SJCRH30 (cell line): ENCODE measurements around the gene ITPKC. TPM values are rescaled to one million over a fixed set of nuclear protein-coding genes. Genes with fewer than 3 reads are reported as not detected.
A peak's percentile ranks its signal among the peaks of the same experiment; 100 is the strongest.

Experiments
- DNase-seq, 2 experiments: peaks; one replicate each; pipeline ENCODE4 v3.0.0-alpha.2; 2015 to 2020
- H3K27ac ChIP-seq: fragments of 250-450 bp; sonication (Bioruptor Pico); 2 replicates; pipeline ENCODE4 v1.5.1; 2020; ENCODE audit warnings: mild to moderate bottlenecking, moderate library complexity
- H3K27me3 ChIP-seq: fragments of 250-450 bp; sonication (Bioruptor Pico); 2 replicates; pipeline ENCODE4 v1.5.1; 2020; ENCODE audit warnings: mild to moderate bottlenecking, moderate library complexity
- H3K36me3 ChIP-seq: fragments of 250-450 bp; sonication (Bioruptor Pico); 2 replicates; pipeline ENCODE4 v1.5.1; 2020; ENCODE audit warnings: mild to moderate bottlenecking, moderate library complexity
- H3K4me1 ChIP-seq: fragments of 250-450 bp; sonication (Bioruptor Pico); 2 replicates; pipeline ENCODE4 v1.5.1; 2020; ENCODE audit warnings: mild to moderate bottlenecking, moderate library complexity
- H3K4me3 ChIP-seq: fragments of 250-450 bp; sonication (Bioruptor Pico); 2 replicates; pipeline ENCODE4 v1.5.1; 2020; ENCODE audit warnings: mild to moderate bottlenecking, moderate library complexity
- H3K9me3 ChIP-seq: fragments of 250-450 bp; sonication (Bioruptor Pico); replicated peaks from 2 replicates; pipeline ENCODE4 v1.5.1; 2020; ENCODE audit warnings: mild to moderate bottlenecking, moderate library complexity
- total RNA-seq: library from RNA; depleted of rRNA; stranded (reverse); fragments of >200 nt; shearing (Covaris generic); gene quantifications from 2 replicates; pipeline ENCODE4 v1.2.3, GENCODE V29; 2014

Gene ITPKC
- total RNA-seq, 1 experiment from 2014 or later, result 7.2 TPM

GRCh38 chr19:40685563-40685962 is 31.3 kb upstream of the ITPKC start:
- H3K36me3 ChIP-seq, result peaks cover 44% of the 10 kb centered on the region
- H3K27ac ChIP-seq, result no peak overlapping the region
- no peak overlapping the region for H3K4me3 ChIP-seq
- no peak for DNase-seq
- no peaks in the 10 kb centered on the region for H3K9me3 ChIP-seq
- peaks cover 15% of the 10 kb centered on the region for H3K4me1 ChIP-seq
- no peaks in the 10 kb centered on the region for H3K27me3 ChIP-seq

- Histone ChIP-seq H3K27ac (no peak overlapping the region), H3K27me3 (no peaks in the 10 kb centered on the region), H3K4me1 (peaks cover 23% of the 10 kb centered on the region), H3K4me3 (no peak overlapping the region), H3K9me3 (no peaks in the 10 kb centered on the region), H3K36me3 (peaks cover 29% of the 10 kb centered on the region)
- no peak for DNase-seq
Measured at GRCh38 chr19:40686882-40687524, 29.9 kb upstream of the ITPKC start.

- H3K4me3 ChIP-seq, result no peak overlapping the region
- H3K27ac ChIP-seq, result no peak overlapping the region
- H3K27me3 ChIP-seq, result no peaks in the 10 kb centered on the region
- H3K36me3 ChIP-seq, result peaks cover 24% of the 10 kb centered on the region
- peaks cover 23% of the 10 kb centered on the region for H3K4me1 ChIP-seq
- H3K9me3 ChIP-seq, result no peaks in the 10 kb centered on the region
- DNase-seq, result no peak
Measured at GRCh38 chr19:40687525-40688016, 29.3 kb upstream of the ITPKC start.

- H3K4me1 ChIP-seq, result peaks cover 23% of the 10 kb centered on the region
Measured at GRCh38 chr19:40688309-40688708, 28.6 kb upstream of the ITPKC start.

GRCh38 chr19:40688987-40689338 is 27.9 kb upstream of the ITPKC start:
- Histone ChIP-seq H3K4me1 (peaks cover 23% of the 10 kb centered on the region), H3K27ac (no peak overlapping the region)
- DNase-seq, result no peak

More at GRCh38 chr19:40688309-40688708, 28.6 kb upstream of the ITPKC start:
- Histone ChIP-seq H3K4me3 (no peak overlapping the region), H3K9me3 (no peaks in the 10 kb centered on the region), H3K27ac (no peak overlapping the region), H3K27me3 (no peaks in the 10 kb centered on the region), H3K36me3 (peaks cover 18% of the 10 kb centered on the region)
- DNase-seq, result no peak

GRCh38 chr19:40689339-40690049 is 27.4 kb upstream of the ITPKC start:
- Histone ChIP-seq H3K9me3 (no peaks in the 10 kb centered on the region), H3K27me3 (no peaks in the 10 kb centered on the region), H3K4me3 (peak overlapping the region; percentile 77), H3K27ac (peak overlapping the region; percentile 100), H3K4me1 (peaks cover 23% of the 10 kb centered on the region), H3K36me3 (peaks cover 12% of the 10 kb centered on the region)
- peak; percentile 54 to 63 for DNase-seq

More at GRCh38 chr19:40688987-40689338, 27.9 kb upstream of the ITPKC start:
- Histone ChIP-seq H3K4me3 (peak overlapping the region; percentile 77), H3K36me3 (peaks cover 14% of the 10 kb centered on the region), H3K27me3 (no peaks in the 10 kb centered on the region), H3K9me3 (no peaks in the 10 kb centered on the region)

- Histone ChIP-seq H3K9me3 (no peaks in the 10 kb centered on the region), H3K4me3 (peak within 1 kb of the TSS; percentile 77), H3K27me3 (no peaks in the 10 kb centered on the region), H3K36me3 (peaks cover 12% of the 10 kb centered on the region), H3K4me1 (peaks cover 23% of the 10 kb centered on the region), H3K27ac (peak within 1 kb of the TSS; percentile 100)
- no peak for DNase-seq
Measured at GRCh38 chr19:40690050-40690692, 26.7 kb upstream of the ITPKC start, which contains the start of gene NUMBL. Gene NUMBL (minus strand): TSS chr19:40690651. CDS start chr19:40690483, 168 bp downstream.

- peaks cover 6% of the 10 kb centered on the region for H3K36me3 ChIP-seq
- H3K4me3 ChIP-seq, result peak overlapping the region; percentile 77
- H3K9me3 ChIP-seq, result no peaks in the 10 kb centered on the region
- H3K4me1 ChIP-seq, result peaks cover 23% of the 10 kb centered on the region
- DNase-seq, result peak; percentile 97
- no peaks in the 10 kb centered on the region for H3K27me3 ChIP-seq
- H3K27ac ChIP-seq, result peak overlapping the region; percentile 100
Measured at GRCh38 chr19:40690693-40691420, 26.1 kb upstream of the ITPKC start.

GRCh38 chr19:40691421-40692211 is 25.3 kb upstream of the ITPKC start:
- no peak for DNase-seq
- Histone ChIP-seq H3K27ac (peak overlapping the region; percentile 100), H3K36me3 (peaks cover 3% of the 10 kb centered on the region; the same call in 1 of the 2 replicates), H3K4me3 (peak overlapping the region; percentile 77), H3K9me3 (no peaks in the 10 kb centered on the region), H3K27me3 (no peaks in the 10 kb centered on the region), H3K4me1 (peaks cover 23% of the 10 kb centered on the region)

- Histone ChIP-seq H3K4me1 (peaks cover 23% of the 10 kb centered on the region), H3K4me3 (no peak overlapping the region), H3K27me3 (no peaks in the 10 kb centered on the region), H3K9me3 (no peaks in the 10 kb centered on the region), H3K36me3 (no peaks in the 10 kb centered on the region), H3K27ac (no peak overlapping the region)
- DNase-seq, result no peak
Measured at GRCh38 chr19:40692212-40692551, 24.7 kb upstream of the ITPKC start.

GRCh38 chr19:40693150-40693788 is 23.6 kb upstream of the ITPKC start:
- H3K27me3 ChIP-seq, result no peaks in the 10 kb centered on the region
- no peaks in the 10 kb centered on the region for H3K9me3 ChIP-seq
- H3K4me1 ChIP-seq, result peaks cover 16% of the 10 kb centered on the region
- H3K36me3 ChIP-seq, result no peaks in the 10 kb centered on the region
- DNase-seq, result no peak
- H3K4me3 ChIP-seq, result no peak overlapping the region
- no peak overlapping the region for H3K27ac ChIP-seq

GRCh38 chr19:40693896-40694295 is 23.0 kb upstream of the ITPKC start:
- H3K27ac ChIP-seq, result no peak overlapping the region
- no peak overlapping the region for H3K4me3 ChIP-seq
- no peaks in the 10 kb centered on the region for H3K9me3 ChIP-seq
- no peak for DNase-seq
- H3K36me3 ChIP-seq, result no peaks in the 10 kb centered on the region
- peaks cover 10% of the 10 kb centered on the region for H3K4me1 ChIP-seq
- no peaks in the 10 kb centered on the region for H3K27me3 ChIP-seq

- Histone ChIP-seq H3K4me1 (peaks cover 7% of the 10 kb centered on the region), H3K27ac (no peak overlapping the region), H3K36me3 (no peaks in the 10 kb centered on the region), H3K9me3 (no peaks in the 10 kb centered on the region), H3K27me3 (no peaks in the 10 kb centered on the region), H3K4me3 (no peak overlapping the region)
- no peak for DNase-seq
Measured at GRCh38 chr19:40695881-40696280, 21.0 kb upstream of the ITPKC start.
